Endometrial microvascular endothelial cells (primary cell): ENCODE data around the gene MUC5AC. TPM values are rescaled to one million over a fixed set of nuclear protein-coding genes. Genes with fewer than 3 reads are reported as not detected.

Experiments used
- in situ Hi-C: cut with HindIII; loops from 2 replicates; pipeline ENCODE4 v1.10.0; 2017; ENCODE audit warnings: low sequenced_read_pairs, low pct_unique_long_range_greater_than_20kb; ENCODE audit errors: inconsistent ontology term
- total RNA-seq: library from RNA; depleted of rRNA; stranded (reverse); fragments of >200 nt; gene quantifications from one replicate; pipeline ENCODE4 v1.2.3, GENCODE V29; 2015; ENCODE audit errors: inconsistent ontology term

Gene MUC5AC
- total RNA-seq, 1 donor from 2014 or later: not detected

DNA sequence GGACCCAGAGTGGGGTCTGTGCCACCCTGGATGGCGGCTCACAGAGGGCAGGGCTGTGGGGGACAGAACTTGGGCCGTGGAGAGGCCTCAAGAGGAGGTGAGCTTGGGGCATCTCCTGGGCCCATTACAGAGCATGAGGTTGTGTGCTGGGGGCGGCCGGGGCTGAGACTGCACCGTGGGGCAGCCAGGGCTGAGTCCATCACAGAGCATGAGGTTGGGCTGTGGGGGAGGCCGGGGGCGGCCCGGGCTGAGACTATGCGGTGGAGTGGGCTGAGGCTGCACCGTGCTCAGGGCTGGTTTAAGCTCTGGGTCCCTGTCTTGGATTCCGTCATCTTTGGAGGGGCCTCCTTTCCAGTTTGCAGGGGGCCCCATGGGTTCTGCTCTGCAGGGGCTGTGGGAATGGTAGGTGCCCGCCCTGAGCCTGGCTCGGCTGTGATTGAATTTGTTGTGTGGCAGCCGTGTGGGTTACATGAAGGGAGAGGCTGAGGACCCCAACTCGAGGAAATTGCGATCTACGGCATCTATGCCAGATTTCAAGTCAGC, 38.1 kb upstream of the MUC5AC start:
- in situ Hi-C loops: no loop called here

DNA sequence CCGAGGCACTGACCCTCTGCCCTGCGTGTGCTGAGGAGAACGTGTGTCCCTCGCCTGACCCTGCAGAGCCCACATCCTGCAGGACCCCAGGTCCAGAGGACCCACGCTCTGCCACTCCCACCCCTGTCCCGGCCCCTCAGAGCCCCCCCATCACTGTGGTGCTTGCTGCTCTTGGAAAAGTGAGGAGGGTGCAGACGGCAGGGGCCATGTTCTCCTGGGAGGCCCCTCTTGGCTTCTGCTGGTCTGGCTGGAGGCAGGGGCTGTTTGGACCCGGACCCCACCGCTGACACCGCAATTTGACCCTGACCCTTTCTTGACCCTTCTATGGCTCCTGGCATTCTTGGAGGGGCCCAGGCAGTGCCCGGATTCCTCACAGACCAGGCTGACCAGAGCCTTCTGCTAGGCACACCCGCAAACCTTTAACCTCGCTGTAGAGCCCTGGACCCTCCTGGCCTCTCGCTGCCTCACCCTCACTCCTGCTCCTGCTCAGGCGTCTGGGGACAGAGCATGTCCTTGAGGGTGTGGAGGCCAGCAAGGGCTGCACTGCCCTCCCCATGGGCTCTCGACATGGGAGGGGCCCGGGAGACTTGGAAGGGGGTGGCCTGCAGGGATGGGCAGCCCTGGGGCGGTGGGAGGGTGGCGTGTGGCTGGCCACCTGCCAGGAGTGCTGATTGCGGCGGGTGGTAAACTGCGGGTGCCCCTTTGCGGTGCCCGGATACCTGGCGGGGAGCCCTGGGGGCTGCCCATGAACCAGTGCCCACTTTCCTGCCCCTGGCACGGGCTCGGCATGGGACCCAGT, 37.0 kb upstream of the MUC5AC start:
- in situ Hi-C loops: no loop called here

DNA sequence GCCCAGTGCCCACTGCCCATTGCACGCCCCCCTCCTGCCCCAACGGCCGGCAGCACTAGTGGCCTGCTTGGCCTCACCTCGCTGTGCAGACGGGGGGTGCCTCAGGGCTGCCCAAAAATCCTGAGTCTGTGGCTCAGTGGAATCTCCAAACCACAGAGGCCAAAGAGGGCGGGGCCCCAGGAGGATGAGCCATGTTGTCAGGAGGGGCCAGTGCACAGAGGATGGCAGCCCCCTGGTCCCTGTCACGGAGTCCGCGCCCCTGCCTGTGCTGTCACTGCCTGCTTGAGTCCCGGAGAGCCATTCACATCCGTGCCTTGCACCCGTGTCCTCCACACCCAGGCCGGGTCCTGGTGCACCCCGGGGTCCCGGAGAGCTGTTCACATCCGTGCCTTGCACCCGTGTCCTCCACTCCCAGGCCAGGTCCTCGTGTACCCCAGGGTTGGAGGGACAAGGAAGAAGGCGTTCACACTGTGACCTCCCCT, 36.4 kb upstream of the MUC5AC start:
- in situ Hi-C loops: no loop called here

DNA sequence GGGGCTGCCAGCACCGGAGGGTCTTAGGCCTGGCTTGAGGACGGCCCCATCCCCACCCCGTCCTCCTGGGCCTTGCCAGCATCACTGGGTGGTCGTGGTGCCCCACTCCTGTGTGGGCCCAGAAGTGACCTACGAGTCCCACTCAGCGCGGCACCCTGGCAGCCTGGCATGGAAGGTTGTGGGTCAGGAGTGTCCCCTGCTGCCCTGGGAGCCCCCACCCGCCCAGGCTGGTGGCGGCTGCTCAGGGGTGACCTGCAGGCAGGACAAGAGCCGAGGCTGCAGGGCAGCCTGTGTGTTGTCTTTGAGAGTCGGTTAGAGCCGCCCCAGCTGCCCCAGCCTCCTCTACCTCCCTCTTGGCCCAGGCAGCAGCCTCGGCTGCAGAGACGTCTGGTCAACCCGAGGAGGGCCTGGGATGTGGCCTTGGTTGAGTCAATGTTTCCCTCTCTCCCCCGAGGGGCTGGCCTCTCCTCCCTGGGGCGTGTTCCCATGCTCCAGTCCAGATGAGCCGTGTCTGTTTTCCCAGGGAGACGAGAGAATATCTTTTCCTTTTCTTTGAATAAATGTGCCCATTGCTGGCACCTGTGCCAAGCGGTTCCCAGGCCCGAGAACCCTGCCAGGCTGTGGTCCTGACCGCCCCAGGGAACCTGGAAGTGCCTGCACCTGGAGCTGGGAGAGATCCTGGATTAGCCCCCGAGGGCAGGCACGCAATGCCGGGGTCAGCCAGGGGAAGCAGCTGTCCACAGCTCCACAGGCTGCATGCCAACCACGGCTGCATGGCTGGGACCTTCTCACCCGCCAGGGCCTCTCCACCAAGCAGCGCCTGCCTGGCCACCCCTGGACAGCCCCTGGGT, 35.7 kb upstream of the MUC5AC start:
- in situ Hi-C loops: no loop called here

DNA sequence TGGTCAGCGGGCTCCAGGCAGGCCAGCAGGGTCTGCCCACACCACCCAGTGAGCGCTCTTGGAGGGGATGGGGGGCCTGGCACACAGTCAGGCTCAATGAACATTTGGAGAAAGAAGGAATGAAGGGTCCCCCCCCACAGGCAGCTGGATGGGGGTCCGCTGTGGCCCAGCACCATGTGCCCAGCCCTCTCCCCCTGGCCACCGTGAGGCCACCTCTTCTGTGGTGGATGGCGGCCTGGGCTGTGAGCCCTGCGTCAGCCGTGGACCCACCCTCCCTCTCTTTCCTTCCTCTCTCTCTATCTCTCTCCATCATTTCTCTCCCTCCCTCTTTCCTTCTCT, 35.1 kb upstream of the MUC5AC start:
- in situ Hi-C loops: no loop called here

DNA sequence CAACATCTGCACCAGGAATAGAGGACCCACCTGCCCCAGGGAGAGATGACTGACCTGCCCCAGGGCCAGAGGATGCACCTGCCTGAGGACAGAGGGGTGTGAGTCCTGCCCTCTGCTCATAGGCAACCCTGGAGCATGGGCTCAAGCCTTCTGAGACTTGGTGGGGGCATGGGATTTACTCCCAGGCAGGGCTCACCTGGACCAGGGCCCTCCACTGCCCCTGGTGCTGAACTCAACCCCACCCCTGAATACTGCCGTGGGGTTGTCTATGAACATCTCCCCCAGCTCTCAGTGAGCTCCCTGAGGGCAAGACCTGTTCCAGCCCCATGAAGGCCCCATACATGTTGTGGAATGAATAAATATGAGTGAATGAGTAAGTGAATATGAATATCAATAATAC, 33.8 kb upstream of the MUC5AC start:
- in situ Hi-C loops: no loop called here

DNA sequence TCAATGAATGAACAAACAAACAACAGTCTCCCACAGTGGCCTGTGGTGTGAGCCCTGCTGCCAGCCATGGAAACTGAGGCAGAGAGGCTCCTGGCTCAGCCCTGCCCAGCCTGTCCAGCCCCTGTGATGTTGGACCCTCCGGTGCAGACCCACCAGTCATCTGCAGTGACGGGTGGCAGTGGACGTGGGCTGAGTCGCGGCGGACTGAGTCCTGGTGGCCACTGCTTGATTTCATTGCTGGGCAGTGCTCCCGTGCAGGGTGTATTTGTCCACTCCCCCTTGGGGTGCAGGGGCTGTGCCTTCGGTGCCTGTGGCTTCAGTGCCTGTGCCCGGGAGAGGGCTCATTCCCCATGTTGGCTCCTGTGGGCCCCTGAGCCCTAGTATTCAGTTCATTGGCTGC, 31.9 kb upstream of the MUC5AC start:
- in situ Hi-C loops: no loop called here

DNA sequence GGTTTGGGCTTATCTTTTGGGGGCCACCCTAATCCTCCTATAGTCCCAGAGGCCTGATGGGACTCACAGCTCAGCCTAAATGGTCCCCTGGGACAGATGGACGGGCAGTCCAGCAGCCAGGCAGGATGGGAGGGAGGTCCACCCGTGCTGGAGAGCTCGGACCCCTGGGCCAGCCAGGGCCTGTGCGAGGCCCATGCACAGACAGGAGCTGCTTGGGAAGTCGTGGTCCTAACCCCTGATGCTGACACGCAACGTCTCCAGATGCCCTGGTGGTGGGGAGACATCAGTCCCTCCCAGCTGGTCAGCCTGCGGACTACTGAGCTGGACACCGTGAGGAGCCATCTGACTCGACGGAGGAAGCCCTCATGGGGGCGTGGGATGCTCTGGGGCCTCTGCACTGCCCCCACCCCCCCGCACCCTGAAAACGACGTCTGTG, 31.2 kb upstream of the MUC5AC start:
- in situ Hi-C loops: no loop called here

DNA sequence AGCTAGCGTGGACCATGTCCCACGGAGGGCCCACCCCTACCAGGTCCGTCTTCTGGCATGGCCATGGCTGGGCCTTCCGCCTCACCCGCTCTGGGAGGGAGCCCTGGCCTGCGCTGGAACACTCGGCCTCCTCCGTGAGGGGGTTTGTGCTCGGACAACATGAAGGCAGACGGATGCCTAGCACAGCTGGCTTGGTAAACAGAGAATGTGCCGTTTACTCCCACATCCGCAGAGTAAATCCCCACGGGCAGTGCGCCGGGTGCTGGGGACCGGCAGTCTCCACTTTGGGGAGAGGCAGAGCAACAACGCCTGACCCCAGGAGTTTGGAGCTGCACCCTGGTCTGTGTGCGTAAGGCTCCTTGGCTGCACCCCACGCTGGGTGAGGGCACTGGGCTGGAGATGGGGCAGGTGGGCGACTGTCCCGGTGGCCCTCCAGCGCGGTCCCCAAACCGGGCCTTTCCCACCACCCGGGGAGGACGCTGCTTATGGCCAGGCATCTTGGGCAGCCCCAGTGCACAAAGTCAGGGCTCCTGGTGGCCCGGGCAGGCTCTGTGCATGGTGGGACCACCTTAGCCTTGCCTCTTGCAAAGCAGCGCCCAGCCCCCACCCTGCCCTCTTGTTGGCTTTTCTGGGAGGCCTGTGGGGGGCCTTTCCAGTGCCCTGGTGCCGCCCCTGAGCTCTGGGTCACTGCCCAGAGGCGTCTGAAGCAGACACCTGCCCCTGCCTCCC, 30.7 kb upstream of the MUC5AC start:
- in situ Hi-C loops: no loop called here

DNA sequence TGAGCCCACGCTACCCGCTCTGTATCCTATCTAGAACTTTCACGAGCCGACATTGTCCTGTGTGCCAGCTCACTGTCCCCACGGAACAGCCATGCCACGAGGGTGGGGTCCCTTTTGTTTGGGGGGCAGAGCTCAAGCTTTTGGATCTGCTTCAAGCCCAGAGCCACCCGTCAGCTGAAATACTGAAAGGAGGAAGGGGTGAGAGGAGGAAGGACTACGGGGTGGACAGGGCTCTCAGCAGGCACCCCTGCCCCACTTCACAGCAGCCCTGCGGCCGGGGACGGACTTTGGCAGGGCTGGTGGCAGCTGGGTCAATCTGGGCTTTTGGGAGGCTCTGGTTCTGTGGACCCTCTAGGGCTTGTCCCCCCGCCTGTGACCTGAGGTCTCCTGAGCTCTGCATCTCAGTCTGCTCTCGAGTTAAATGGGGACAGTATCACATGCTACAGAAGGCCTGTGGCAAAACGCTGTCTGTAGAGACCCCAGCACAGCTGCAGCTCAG, 30.0 kb upstream of the MUC5AC start:
- in situ Hi-C loops: no loop called here

DNA sequence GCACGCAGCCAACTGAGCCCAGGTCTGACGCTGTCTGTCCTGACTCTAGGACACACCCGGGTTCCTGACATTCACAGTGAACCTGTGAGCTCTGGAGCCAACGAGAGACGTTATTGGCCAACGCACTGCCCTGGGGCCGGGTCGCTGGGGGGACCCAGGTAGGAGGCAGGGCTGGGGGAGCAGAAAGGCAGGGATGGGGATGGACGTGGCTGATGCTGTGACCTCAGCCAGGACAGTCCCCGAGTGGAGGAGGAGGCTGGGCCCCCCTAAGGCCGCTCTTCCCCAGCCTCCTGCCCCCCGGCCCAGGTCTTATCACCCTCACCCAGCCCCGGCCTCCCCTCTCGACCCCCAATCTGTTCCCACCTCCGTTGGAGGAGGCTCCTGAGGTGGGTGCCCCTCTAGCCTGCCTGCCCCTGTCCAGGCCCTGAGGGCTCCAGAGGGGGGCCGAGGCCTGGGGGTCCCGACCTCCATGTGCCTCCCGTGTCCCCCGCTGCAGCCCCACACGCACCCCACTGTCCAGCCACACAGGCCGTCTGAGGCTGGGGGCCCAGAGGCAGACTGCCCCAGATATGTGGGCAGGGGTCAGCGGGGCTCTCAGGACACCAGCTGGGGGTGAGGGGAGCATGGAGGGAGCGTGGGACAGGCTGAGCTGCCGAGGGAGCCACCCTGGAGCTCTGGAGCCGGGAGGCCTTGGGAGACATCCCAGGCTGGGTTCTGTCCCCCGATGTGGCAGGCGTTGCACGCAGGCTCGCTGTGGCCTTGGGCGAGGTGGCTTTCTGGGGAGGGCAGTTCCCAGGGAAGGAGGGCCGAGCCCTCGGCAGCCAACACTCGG, 29.2 kb upstream of the MUC5AC start:
- in situ Hi-C loops: no loop called here

DNA sequence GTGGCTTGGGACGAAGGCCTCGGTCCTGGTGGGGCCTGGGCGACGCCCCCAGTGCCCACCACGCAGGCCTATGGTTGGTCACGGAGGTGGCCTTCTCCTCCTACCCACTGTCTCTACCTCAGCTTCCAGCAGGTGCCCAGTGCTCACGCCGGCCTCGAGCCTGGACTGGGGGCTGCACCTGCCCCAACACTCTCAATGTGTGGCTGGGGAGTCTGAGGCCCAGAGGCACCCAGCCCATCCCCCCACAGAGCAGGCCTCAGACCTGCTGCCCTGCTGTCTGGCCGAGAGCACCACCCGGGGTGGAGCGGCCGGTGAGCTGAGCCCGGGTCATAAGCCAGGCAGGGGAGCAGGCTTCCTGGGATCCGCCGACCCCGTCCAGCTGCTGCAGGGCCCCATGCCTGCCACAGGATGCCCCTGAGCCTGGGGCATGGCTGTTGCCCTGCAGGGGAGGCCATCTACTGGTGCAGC, 28.6 kb upstream of the MUC5AC start:
- in situ Hi-C loops: no loop called here

DNA sequence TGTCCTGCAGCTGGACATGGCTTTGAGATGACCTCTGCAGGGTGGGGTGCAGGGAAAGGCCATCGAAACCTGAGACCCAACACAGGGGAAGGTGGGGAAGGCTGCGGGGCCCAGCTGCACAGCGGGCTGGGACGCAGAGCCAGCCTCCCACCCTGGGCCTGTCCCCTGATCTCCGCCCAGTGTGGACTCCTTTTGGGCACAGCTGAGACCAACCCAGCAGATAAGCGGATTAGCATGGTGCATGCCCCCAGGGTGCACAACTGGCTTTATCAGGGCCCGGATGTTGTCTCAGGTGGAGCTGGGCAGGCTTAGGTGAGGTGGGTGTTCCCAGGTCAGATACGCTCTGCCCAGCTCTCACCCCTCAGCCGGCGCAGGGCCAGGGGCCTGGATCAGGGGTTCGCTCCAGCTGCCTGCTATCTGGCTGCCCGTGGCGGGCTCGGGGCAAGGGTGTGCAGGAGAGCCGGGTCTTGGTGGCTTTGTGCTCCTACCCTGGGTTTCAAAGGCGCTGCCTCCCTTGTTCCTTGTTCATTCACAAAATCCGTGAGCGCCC, 28.1 kb upstream of the MUC5AC start:
- in situ Hi-C loops: no loop called here

DNA sequence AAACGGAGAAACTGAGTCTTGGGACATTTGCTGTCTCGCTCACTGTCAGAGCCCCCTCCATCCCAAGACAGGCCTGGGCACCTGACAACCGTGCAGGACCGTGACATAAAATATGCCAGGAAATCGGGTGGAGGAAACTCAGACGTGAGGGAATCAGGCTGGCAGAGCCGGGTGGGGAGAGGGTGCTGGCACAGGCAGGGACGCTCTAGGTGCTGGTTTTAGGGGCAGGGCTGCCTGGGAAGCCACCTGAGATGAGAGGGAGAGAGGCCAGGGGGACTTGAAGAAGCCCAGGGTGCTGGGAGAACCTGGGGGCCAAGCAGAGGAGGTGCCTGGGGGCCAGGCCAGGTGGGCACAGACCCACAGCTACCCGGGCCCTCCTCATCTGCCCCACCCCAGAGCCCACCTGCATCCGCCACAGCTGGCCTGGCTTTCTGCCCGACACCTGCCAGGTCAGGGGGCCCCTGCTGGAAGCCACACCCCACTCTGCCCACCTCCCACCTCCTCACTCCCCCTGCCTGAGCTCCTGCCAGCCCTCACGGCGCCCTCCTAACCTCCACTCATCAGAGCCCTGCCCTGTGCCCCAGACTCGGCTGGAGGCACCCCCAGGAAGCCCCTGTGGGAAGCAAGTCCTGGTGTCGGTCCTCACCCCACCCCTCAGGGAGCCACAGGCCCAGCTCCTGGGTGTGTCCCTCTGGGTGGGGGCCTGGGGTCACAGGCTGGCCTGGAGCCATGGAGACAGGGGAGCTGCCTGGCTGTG, 27.3 kb upstream of the MUC5AC start:
- in situ Hi-C loops: no loop called here

DNA sequence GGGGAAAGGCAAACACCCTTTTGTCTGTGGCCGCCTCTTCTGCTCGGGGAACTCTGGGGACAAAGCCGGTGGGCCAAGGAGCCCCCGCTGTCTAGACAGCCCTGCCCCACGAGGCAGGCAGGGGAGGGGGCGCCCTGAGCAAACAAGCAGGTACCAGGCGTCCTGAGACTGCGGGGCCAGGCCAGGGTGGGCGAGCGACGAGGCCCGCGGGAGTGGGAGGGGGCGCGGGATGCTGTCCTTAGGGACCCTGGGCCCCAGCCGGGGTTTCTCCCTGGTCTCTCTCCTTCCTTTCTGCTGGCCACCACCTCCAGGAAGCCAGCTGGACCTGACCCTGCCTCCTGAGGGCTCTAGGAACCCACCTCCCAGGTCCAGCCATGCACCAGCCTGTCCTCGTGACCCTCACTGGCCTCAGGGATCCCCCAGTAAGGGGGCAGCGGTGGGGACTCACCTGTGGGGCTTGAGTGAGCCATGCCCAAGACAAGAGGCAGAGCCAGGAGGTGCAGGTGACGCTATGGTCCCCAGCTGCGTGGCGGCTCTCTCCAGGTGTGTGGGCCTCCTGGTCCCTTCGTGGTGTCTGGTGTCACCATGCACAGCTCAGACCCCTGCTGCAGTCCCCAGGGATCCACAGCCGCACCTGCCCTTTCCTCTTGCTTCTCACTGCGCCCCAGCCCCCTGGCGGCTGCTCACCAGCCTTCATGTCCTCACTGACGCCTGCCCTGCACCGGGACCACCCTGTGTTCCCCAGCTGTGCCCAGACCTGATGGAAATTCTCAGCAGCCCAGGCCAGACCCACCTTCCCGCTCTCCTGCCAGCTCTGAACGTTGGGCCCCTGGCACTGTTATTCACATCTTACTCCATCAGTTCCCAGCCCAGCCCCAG, 26.5 kb upstream of the MUC5AC start:
- in situ Hi-C loops: no loop called here

DNA sequence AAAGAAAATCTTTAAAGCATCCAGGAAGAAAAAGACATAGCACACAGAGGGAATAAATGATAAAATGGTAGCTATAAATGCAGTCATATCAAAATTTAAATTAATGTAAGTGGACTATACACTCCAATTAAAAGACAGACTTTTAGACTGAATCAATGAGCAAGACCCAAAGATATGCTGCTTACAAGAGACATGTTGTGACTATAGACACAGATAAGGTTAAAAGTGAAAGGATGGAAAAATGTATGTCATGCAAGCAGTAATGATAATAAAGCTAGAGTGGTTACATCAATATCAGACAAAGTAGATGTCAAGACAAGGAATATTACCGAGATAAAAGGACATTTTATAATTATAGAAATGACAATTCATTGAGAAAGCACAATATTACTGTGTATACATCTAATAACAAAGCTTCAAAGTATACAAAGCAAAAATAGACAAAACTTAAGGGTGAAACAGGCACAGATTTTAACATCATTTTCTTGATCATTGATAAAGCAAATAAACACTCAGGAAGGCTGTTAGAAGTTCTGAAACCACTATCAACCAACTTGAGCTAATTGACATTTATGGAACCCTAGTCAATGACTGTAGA, 22.8 kb upstream of the MUC5AC start:
- in situ Hi-C loops: no loop called here
